GM18498 (cell line): Measurements from ENCODE around the gene KREMEN1.

Source experiments
- ATAC-seq: cut with Tn5 transposase; IDR thresholded peaks from one replicate; pipeline ENCODE4 v1.9.1; 2021; ENCODE audit warnings: mild to moderate bottlenecking, moderate library complexity; ENCODE audit not compliant: unreplicated experiment

Gene KREMEN1

DNA sequence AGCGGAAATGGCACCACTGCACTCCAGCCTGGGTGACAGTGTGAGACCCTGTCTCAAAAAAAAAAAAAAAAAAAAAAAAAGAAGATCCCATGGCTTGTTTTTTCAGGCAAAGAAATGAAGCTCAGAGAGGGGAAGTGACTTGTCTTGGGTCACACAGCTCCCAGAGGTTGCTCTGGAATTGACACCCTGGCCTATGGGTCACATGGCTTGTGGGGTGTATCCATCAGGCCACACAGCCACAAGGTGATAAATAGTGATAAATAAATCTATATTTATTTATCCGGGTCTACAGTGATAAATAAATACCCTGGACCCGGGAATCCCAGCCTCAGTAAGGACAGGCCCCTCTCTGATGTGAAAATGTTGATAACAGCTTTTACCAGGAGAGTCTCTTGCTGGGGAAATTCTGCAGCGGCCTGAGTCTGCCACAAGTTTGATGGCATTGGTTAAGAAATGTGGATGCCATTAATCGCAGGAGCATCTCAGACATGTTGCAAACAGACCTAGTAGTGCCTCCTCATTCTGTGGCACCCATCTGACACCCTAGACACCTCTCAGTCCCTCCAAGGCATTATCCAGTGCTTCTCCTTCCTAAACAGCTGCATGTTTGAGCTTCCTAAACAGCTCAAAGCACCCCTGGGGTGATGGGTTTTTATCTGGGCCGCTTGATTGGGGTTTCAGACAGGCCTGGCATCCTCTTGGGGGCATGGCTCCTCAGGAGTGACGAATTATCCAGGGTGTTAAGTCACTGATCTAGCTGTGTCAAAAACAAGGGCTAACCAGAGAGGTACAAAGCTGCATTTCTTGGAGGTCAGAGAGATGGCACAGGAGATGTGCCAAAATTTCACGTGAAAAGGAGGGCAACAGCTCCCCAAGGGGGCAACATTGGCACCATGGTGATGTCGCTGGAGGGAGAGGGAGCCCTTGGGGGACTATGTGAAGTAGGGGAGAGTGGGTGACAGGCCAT, 130.9 kb downstream of the KREMEN1 start:
- no peak for ATAC-seq

DNA sequence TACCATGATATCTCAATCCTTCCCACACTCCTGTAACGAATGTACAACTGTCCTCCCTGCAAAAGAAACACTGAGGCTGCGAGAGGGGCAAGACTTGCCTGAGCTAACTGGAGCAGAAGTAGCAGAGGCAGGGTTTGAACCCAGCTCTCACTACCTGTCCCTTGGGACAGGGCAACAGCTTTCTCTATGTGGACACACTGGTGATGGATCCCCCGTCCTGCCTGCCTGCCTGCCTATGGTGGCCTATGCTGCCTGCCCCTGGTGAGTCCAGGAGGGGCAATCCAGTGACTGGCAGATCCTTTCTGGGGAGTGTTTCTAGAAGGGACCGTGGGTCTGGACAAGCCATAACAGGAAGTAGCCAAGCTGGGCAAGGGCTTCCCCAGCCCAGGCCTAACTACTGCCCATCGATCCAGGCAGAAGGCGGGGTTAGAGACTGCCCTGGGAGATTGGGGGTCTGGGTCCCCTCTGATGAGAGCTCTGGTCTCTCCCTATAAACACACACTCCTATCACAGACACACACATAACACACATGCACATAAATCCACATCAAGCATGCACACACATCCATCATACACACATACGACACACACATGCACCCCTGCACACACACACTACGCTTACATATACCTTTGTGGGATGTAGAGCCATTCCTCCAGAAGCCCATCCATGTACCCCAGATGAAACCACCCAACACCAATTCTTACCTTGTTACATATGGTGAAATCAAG, 131.8 kb downstream of the KREMEN1 start:
- ATAC-seq: no peak

DNA sequence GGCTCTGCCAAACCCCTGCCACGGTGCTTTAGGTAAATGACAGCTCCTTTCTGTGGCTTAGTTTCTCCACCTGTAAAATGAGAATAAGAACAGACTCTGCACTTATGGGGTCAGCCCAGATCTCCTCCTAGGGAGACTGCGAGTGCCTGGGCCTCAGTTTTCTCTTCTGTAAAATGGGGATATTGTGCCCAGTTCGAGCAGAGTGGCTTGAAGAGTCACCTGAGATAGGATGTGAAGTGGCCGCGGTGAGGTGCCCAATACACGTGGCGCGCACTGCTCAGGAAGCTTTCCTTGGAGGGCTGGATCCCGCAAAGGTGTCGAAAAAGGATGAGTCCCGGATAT, 132.4 kb downstream of the KREMEN1 start:
- ATAC-seq: no peak

DNA sequence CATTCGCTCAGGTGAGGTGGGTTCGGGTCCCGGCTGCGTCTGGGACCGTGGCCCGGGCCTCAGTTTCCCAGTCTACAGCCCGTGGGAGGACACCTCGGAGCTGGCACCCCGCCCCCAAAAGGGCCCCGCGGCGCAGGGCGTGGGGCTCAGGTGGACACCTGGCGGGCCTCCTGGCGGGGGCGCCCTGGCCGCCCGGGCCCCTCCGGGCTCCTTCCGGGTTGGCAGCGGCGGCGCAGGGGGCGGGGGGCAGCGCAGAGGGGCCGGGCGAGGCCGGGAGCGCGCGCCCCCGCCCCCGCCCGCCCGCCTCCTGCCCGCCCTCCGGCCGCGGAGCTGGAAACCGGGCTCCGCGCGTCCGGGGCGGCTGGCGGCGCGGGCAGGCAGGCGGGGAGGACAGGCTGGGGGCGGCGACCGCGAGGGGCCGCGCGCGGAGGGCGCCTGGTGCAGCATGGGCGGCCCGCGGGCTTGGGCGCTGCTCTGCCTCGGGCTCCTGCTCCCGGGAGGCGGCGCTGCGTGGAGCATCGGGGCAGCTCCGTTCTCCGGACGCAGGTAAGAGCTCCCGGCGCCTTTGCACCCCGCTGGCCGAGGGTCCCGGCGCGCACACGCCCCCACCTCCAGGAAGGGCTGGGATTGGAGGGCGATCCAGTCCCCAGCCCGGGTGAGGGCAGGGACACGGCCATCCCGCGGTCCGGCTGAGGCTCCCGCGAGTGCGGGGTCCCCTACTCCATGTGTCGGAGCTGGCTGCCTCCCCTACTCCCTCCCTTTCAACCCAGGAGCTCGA, 132.9 kb downstream of the KREMEN1 start, which contains the start of gene EMID1:
TSS of gene EMID1 (plus strand) at position 303 of the 778 bp plus-strand sequence. CDS start at position 446, 143 bp downstream.
- ATAC-seq: peak; percentile 29

DNA sequence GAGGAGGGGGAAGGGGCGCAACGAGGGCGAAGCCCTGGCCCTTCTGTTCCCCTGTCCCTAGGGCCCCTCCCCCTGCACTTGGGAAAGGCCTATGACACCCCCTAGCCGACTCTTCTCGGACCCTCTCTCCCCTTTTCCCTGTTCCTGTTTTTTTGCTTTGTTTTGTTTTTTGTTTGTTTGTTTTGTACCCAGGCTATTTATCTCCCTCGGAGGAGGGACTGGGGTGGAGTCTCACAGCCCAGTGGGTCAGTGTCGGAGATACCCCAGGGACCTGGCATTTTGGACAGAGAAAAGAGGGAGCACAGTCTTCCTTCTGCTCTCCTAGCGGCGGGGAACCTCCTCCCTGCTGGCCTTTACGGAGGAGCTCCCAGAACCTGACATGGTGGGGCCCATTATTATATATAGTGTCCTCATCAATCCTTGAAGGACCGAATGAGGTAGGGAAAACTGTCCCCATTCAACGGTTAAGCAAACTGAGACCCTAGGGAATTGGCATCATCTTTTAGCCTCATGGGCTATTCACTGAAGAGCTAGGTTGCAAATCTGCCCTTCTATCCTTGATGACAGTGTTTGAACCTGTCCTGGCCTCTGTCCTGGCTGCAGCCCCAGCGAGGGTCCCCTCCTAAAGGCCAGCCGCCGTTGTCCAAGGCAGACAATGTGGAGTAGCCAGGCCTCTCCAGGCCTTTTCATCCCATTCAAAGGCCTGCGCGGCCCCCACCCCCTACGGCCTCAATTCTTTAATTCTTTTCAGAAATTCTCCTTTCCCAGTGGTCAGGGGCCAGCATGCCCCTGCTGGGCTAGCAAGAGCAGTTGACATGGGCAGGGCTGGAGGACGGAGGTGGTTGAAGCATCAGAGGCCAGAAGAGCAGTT, 133.8 kb downstream of the KREMEN1 start:
- ATAC-seq: no peak

DNA sequence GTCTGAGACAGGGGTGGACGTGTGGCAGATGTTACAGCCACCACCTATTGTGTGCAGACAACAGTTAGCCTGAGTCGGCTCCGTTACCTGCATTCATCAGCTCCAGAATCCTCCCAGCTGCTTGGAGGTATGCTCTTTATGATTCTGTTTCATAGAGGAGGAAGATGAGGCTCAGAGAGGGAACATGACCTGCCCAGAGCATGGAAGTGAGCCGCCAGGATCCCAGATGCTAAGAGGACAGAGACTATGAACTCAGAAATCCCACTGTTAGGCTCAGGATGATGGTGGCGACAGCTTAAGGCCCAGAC, 134.4 kb downstream of the KREMEN1 start:
- no peak for ATAC-seq

DNA sequence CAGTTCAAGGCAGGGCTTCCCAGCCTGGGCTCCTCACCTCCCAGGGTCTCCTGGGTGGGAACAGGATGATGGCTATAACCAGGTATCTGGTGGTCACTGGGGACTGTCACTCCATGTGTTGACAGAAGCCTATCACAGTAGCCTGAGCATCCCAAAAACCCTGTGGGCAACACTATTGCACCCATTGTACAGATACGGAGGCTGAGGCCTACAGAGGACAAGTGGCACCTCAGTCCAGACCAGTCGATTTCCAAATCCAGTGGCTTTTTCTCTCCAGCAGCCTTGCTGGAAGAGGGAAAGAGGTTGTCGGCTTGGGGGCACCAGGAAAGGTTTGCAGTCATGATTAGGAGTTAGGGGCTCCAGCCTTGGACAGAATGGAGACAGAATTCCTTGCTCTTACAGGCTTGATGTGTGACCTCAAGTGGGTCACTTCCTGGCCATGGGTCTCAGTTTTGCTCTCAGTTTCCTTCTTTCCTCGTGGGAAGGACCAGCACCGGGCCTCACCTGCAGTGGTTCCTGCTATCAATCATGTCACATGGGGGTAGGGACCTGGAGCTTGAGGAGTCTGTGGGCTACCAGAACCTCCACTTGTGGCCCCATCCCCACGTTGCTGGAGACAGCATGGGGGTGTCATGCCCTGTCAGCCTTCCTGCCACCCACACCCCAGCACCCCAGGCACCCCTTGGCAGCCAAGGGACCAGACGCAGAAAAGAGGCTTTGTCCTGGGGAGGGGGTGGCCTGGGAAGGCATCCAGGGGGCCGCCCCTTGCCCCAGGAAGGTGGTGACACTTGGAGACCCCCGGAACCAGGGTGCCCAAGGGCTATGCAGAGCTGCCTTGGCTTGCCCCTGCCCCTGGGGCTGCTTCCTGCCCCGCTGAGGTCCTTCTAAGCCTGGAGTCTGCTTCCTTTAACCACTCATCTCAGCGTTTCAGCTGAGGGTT, 135.0 kb downstream of the KREMEN1 start:
- no peak for ATAC-seq

DNA sequence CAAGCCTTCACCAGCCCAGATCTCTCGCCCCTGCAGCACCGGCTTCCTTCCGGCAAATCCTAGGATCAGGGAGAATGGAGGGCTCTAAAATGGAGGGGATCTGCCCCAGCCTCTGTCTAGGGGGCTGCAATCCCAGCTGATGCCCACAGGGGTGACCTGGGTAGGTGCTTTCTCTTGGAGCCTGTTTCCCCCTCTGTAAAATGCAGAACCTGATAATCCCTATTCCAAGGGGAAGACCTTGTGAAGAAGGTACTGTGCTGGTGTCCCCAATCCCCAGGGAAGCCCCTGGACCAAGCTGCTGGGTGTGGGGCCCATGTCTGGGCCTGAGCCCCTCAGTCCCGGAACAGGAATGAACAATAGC, 135.6 kb downstream of the KREMEN1 start:
- no peak for ATAC-seq

DNA sequence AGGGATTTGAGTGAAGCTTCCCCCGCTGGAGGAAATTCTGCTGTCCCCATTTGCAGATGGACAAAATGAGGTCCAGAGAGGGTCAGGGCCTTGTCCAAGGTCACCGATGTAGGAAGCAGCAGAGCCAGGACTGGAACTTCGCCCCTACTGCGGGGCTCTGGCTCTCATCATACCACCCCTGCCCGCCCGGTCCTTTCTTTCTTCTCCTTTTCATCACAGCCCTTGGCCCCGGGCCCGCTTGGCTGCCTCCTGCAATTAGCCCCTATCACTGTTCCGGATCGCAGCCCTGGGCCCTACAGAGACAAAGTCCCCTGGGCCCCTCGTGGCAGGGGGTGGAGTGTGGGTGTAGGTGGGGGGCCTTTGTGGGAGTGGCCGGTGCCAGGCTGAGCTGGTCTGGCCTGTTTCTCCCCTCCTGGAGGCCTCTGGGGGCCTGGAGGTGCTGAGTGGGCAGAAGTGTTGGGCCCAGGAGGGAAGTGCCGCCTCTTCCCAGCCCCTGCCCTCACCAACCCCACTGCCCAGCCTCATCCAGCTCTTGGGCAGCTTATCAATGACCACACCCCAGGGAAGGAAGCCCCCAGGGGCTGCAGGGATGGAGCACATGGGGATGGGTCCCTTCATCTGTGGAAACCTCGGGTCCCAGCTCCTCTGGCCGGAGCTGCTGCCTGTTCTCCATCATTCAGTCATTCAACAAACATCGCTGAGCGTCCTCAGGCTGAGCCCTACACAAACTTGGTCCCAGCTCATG, 136.2 kb downstream of the KREMEN1 start:
- ATAC-seq: no peak

DNA sequence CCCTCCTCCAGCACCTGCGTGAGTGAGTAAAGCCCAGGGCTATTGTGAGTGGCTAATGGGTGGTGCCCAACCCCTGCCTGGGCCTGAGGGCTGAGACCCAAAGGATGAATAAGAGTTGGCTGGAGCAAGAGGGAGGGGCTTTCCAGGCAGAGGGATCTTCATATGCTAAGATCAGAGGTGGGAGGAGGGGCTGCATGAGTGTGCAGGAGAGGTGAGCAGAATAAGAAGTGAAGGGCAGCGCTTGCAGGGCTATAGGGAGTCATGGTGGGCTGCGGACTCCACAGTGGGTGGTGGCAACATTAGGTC, 136.7 kb downstream of the KREMEN1 start:
- no peak for ATAC-seq

DNA sequence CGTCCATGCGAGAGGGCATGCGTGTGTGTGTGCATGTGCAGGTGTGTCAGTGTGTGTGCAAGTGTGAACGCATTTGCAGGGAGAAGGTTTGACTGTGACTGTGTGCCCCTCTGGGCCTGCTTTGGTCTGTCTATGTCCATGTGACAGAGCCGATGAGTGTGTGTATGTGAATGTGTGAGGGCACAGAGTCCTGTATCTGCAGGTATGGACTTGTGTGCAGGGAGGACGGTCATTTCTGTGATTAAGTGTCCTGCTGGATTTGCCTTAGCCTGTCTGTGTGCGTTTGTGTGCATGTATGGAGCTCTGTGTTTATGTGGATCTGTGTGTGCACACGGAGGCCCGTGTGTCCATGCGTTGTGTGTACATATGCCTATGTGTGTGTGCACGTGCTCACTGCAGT, 138.2 kb downstream of the KREMEN1 start:
- ATAC-seq: no peak

DNA sequence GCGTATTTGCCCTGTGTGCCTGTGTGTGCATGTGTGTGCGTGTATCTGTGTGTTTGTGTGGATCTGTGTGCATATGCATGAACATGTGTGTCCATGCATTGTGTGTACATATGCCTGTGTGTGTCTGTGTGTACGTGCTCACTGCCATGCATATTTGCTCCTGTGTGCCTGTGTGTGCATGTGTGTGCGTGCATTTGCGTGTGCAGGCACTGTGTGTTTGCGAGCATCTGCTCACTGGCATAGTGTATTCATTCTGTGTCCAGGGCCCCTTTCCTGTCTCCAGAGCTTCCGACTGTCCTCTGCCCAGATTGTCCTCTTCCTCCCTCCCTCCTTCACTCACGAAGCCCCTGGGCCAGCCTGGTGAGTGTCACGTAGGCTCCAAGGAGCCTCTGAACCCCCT, 138.6 kb downstream of the KREMEN1 start:
- ATAC-seq: no peak

DNA sequence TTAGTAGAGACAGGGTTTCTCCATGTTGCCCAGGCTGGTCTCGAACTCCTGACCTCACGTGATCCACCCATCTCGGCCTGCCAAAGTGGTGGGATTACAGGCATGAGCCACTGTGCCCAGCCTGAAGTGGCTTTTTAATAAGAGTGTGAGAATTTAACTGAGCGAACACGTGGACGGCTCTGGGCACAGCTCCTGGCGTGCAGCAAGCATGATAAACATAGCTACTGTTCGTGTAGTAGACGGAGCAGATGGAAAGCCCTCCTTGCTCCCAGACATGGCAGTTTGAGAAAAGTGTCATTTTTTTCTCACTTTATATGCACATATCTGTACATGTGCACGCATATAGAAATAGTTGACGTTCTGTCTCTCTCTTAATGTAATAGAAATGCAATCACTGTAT, 139.9 kb downstream of the KREMEN1 start:
- ATAC-seq: no peak

DNA sequence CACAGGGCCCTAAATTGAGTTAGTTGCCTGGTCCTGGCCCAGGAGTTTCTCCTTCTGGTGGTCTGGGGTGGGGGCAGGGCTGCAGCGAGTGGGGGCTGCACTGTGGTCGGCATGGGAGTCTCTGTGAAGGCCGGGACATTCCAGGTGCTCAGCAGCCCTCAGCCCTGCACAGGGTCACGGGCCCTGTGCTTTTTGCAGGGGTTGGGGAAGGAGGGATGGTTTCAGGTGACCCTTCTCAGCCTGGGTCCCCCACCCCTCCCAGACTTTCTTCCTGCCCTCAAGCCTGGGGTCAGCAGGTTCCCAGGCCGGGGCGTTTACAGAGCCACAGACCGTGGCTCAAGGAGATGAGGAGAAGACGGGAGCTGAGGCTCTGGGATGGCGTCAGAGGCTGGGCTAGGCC, 140.7 kb downstream of the KREMEN1 start:
- no peak for ATAC-seq

DNA sequence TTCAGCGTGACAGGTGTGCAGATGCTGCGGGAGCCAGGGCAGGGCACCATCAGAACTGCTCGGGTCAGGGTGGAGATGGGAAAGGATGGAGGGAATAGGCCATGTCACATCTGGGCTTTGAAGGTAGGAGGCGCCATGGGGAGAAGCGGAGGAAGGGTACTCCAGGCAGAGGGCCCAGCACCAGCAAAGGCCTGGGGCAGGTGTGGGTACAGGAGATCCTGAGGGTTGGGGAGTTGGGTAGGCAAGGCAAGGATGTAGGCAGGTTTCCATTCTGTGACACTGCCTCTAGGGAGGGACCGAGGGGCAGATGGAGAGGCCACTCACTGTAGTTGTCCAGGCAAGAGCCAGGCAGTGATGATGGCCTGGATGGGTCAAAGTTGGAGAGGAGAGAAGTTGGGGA, 141.4 kb downstream of the KREMEN1 start:
- ATAC-seq: no peak

DNA sequence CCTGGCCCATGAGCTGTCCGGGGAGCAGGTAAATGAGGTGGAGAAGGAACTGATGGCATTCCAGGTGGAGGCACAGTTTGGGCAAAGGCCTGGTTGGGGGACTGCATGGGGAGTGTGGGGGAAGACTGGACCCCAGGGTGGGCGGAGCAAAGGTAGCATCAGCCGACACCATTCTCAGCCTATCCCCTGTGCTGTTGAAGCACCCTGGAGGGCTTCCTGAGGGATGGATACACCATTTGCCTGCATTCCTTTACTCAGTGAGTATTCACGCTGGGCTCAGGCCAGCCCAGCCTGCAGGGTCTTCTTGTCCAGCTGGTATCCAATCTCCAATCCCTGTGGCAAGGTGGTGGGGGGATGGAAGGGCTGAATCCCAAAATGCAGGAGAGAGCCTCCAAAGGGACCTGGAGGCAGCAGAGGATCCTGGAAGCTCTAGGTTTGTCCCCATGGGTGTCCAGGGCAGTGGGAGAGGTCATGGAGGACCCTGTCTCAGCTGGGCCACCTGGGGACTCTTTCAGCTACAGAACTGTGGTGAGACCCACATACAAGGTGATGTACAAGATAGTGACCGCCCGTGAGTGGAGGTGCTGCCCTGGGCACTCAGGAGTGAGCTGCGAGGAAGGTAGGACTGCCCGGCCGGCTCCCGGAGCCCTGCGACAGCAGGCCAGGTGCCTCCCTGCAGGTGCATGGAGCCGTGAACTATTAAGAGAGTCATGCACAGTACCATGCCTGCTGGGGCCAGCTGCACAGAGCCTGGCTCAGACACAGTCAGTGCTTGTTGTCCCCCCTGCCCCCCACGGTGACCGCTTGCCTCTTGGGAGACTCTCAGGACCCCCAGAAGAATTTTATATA, 142.4 kb downstream of the KREMEN1 start:
- no peak for ATAC-seq

DNA sequence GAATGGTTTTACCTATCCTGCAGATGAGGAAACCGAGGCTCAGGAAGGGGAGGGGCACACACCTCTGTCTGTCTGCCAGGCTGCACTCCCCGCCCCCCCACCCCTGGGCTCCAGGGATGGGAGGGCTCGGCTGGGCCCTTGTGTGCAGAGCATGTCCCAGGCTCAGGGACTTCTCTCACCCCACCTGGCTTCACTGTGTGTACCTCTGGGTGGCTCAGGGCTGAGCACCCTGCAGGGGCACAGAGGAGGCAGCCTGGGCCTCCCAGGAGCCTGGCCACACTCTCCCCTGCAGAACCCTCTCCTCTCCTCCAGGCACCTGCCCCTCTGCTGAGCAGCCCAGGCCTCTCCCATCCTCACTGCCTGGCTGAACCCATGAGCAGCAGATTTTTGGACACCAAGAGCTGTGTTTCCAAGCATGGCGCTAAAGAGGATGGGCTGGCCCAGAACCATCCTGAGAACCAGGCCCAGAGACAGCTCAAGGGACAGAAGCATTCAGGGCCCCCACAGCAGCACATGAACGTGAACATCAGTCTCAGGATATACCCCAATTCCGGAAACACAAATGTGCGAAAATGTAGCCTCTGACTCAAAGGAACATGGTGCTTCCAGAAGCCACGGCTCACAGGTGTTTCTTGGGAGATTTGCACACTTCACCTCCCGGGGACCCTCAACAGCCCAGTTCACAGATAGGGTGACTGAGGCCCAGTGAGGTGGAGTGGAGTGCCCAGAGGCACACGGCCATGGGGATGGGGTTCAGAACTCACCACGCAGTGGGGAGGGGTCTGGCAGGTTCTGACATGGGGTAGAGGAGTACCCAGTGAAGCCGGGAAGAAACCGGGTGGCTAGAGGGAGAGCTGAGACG, 143.4 kb downstream of the KREMEN1 start:
- no peak for ATAC-seq
